HEK293 (cell line): ENCODE results near the gene PDIA6.
"Not testable (repeated sequence)": the region's sequence is repeated elsewhere in the genome, so short reads cannot be mapped to it uniquely, and the experiment has no call there.

ENCODE experiments used
- CTCF ChIA-PET: fragments of 350-600 bp; formaldehyde crosslinking; extraction: SDS; loops from one replicate; lab custom pipeline; 2021; ENCODE audit warnings: antibody characterized with exemption; lab: Yijun Ruan, JAX
- POLR2A ChIA-PET: fragments of 300-600 bp; formaldehyde crosslinking; extraction: SDS; loops from one replicate; lab custom pipeline; 2020; ENCODE audit warnings: antibody characterized with exemption, inconsistent platforms; lab: Yijun Ruan, JAX
- H3K27ac ChIP-seq: fragments of 200-500 bp; sonication (Bioruptor generic); 2 replicates; pipeline ENCODE4 v1.5.1; 2014; ENCODE audit warnings: low read depth, low read length, control low read depth, inconsistent platforms; ENCODE audit errors: extremely low read depth
- H3K36me3 ChIP-seq, 2 experiments: fragments of 200-500 bp in 1 of 2; sonication (Bioruptor generic) in 1 of 2; 1 replicate in 1 of 2; 2 replicates in 1 of 2; pipeline ENCODE4 v1.5.1; 2014 to 2017; ENCODE audit warnings: inconsistent platforms in 2 of 2, low read length in 2 of 2; ENCODE audit not compliant: control insufficient read depth in 2 of 2, insufficient read depth in 1 of 2
- H3K4me1 ChIP-seq: fragments of 200-500 bp; sonication (Bioruptor generic); 2 replicates; pipeline ENCODE4 v1.5.1; 2014; ENCODE audit warnings: mild to moderate bottlenecking, low read length, inconsistent platforms; ENCODE audit not compliant: control insufficient read depth, insufficient read depth
- H3K4me3 ChIP-seq: 2 replicates; pipeline ENCODE4 v1.5.1; 2011; ENCODE audit warnings: low read depth, mild to moderate bottlenecking, control low read depth, low read length, moderate library complexity
- H3K9me3 ChIP-seq: fragments of 200-500 bp; sonication (Bioruptor generic); 2 replicates; pipeline ENCODE4 v1.5.1; 2014; ENCODE audit warnings: low read depth, low read length, inconsistent platforms; ENCODE audit not compliant: control insufficient read depth, insufficient read depth
- KLF16 ChIP-seq: fragments of 450-650 bp; formaldehyde crosslinking; IDR thresholded peaks from 2 replicates; pipeline ENCODE4 v1.5.1; 2017; ENCODE audit warnings: missing biosample characterization, missing genetic modification characterization
- REST ChIP-seq: fragments of 450-650 bp; formaldehyde crosslinking; IDR thresholded peaks from 2 replicates; pipeline ENCODE4 v1.5.1; 2016; ENCODE audit warnings: missing biosample characterization, missing genetic modification characterization
- ZBTB17 ChIP-seq: fragments of 450-650 bp; formaldehyde crosslinking; IDR thresholded peaks from 2 replicates; pipeline ENCODE4 v1.5.1; 2016; ENCODE audit warnings: missing biosample characterization, missing genetic modification characterization
- ZBTB26 ChIP-seq: fragments of 450-650 bp; formaldehyde crosslinking; optimal IDR thresholded peaks from 2 replicates; pipeline ENCODE3; 2016; ENCODE audit warnings: missing biosample characterization, mild to moderate bottlenecking, missing genetic modification characterization
- ZBTB7A ChIP-seq: fragments of 450-650 bp; formaldehyde crosslinking; IDR thresholded peaks from 2 replicates; pipeline ENCODE4 v1.5.1; 2016; ENCODE audit warnings: low read depth, missing biosample characterization, missing genetic modification characterization
- ZFP37 ChIP-seq: fragments of 450-650 bp; formaldehyde crosslinking; IDR thresholded peaks from 2 replicates; pipeline ENCODE4 v1.5.1; 2016; ENCODE audit warnings: missing biosample characterization, missing genetic modification characterization
- ZNF112 ChIP-seq: fragments of 450-650 bp; formaldehyde crosslinking; IDR thresholded peaks from 2 replicates; pipeline ENCODE4 v1.5.0; 2017; ENCODE audit warnings: missing biosample characterization, missing genetic modification characterization
- ZNF157 ChIP-seq: fragments of 450-650 bp; formaldehyde crosslinking; IDR thresholded peaks from 2 replicates; pipeline ENCODE4 v1.5.1; 2016; ENCODE audit warnings: missing biosample characterization, missing genetic modification characterization
- ZNF221 ChIP-seq: fragments of 450-650 bp; formaldehyde crosslinking; IDR thresholded peaks from 2 replicates; pipeline ENCODE4 v1.5.1; 2017; ENCODE audit warnings: missing biosample characterization, missing genetic modification characterization, borderline replicate concordance
- ZNF266 ChIP-seq: fragments of 450-650 bp; formaldehyde crosslinking; IDR thresholded peaks from 2 replicates; pipeline ENCODE4 v1.5.1; 2016; ENCODE audit warnings: missing biosample characterization, missing genetic modification characterization, low read depth
- ZNF354C ChIP-seq: fragments of 450-650 bp; formaldehyde crosslinking; IDR thresholded peaks from 2 replicates; pipeline ENCODE4 v1.5.1; 2016; ENCODE audit warnings: missing biosample characterization, missing genetic modification characterization, low read depth, borderline replicate concordance
- ZNF366 ChIP-seq: fragments of 450-650 bp; formaldehyde crosslinking; conservative IDR thresholded peaks from 2 replicates; pipeline ENCODE4 v1.5.1; 2016; ENCODE audit warnings: missing biosample characterization, missing genetic modification characterization
- ZNF404 ChIP-seq: fragments of 450-650 bp; formaldehyde crosslinking; IDR thresholded peaks from 2 replicates; pipeline ENCODE4 v1.5.1; 2017; ENCODE audit warnings: missing biosample characterization, missing genetic modification characterization
- ZNF433 ChIP-seq: fragments of 450-650 bp; formaldehyde crosslinking; IDR thresholded peaks from 2 replicates; pipeline ENCODE4 v1.5.1; 2016; ENCODE audit warnings: missing biosample characterization, missing genetic modification characterization, low read depth
- ZNF501 ChIP-seq: fragments of 450-650 bp; formaldehyde crosslinking; IDR thresholded peaks from 2 replicates; pipeline ENCODE4 v1.5.1; 2016; ENCODE audit warnings: missing biosample characterization, missing genetic modification characterization
- ZNF510 ChIP-seq: fragments of 450-650 bp; formaldehyde crosslinking; IDR thresholded peaks from 2 replicates; pipeline ENCODE4 v1.5.1; 2018; ENCODE audit warnings: mild to moderate bottlenecking, missing genetic modification characterization, missing biosample characterization; ENCODE audit not compliant: insufficient replicate concordance
- ZNF518A ChIP-seq: fragments of 450-650 bp; formaldehyde crosslinking; conservative IDR thresholded peaks from 2 replicates; pipeline ENCODE4 v1.5.1; 2016; ENCODE audit warnings: low read depth, missing biosample characterization, missing genetic modification characterization
- ZNF555 ChIP-seq: fragments of 450-650 bp; formaldehyde crosslinking; conservative IDR thresholded peaks from 2 replicates; pipeline ENCODE4 v1.5.1; 2017; ENCODE audit warnings: missing biosample characterization, mild to moderate bottlenecking, missing genetic modification characterization, inconsistent platforms
- ZNF580 ChIP-seq: fragments of 450-650 bp; formaldehyde crosslinking; IDR thresholded peaks from 2 replicates; pipeline ENCODE4 v1.5.1; 2016; ENCODE audit warnings: missing biosample characterization, missing genetic modification characterization
- ZNF629 ChIP-seq: fragments of 450-650 bp; formaldehyde crosslinking; IDR thresholded peaks from 2 replicates; pipeline ENCODE4 v1.5.1; 2017; ENCODE audit warnings: missing biosample characterization, missing genetic modification characterization
- ZNF654 ChIP-seq: fragments of 450-650 bp; formaldehyde crosslinking; IDR thresholded peaks from 2 replicates; pipeline ENCODE4 v1.5.1; 2016; ENCODE audit warnings: low read depth, missing biosample characterization, missing genetic modification characterization
- ZNF664 ChIP-seq: fragments of 450-650 bp; formaldehyde crosslinking; IDR thresholded peaks from 2 replicates; pipeline ENCODE4 v1.5.1; 2016; ENCODE audit warnings: missing biosample characterization, missing genetic modification characterization
- ZNF791 ChIP-seq: fragments of 450-650 bp; formaldehyde crosslinking; IDR thresholded peaks from 2 replicates; pipeline ENCODE4 v1.5.1; 2016; ENCODE audit warnings: missing biosample characterization, missing genetic modification characterization
- ZNF830 ChIP-seq: fragments of 450-650 bp; IDR thresholded peaks from 2 replicates; pipeline ENCODE4 v1.5.0; 2018; ENCODE audit warnings: missing biosample characterization, missing genetic modification characterization, low read depth, mild to moderate bottlenecking, moderate library complexity
- ZSCAN23 ChIP-seq: fragments of 450-650 bp; formaldehyde crosslinking; IDR thresholded peaks from 2 replicates; pipeline ENCODE4 v1.5.1; 2016; ENCODE audit warnings: missing biosample characterization, missing genetic modification characterization
- ZXDB ChIP-seq: fragments of 450-650 bp; formaldehyde crosslinking; IDR thresholded peaks from 2 replicates; pipeline ENCODE4 v1.5.1; 2016; ENCODE audit warnings: missing biosample characterization, missing genetic modification characterization

PDIA6 gene

GRCh38 chr2:10818984-10819383 lies 6.4 kb upstream of the PDIA6 start:
- ChIA-PET POLR2A (no interaction called here), CTCF (interaction anchor here (0.7 to 3.4 kb wide), 3 partner anchors 14 to 1109 kb away, joined by 3 to 19 read pairs (median 3); no protein-coding TSS in a partner anchor)
- H3K9me3 ChIP-seq: no peaks in the 10 kb centered on the region
- no peaks in the 10 kb centered on the region for H3K36me3 ChIP-seq
- TF ChIP-seq ZNF555 (tag by site-specific recombination) (no peak), ZBTB7A (tag by site-specific recombination) (no peak), ZXDB (tag by site-specific recombination) (no peak), ZNF366 (tag by site-specific recombination) (no peak), ZNF629 (no peak), ZBTB26 (tag by site-specific recombination) (no peak), ZNF221 (tag by site-specific recombination) (no peak), ZNF112 (tag by site-specific recombination) (no peak), ZNF157 (tag by site-specific recombination) (no peak), ZSCAN23 (no peak), ZNF830 (tag by site-specific recombination) (no peak), KLF16 (no peak), ZBTB17 (tag by site-specific recombination) (no peak)
- no peak overlapping the region for H3K4me3 ChIP-seq
- H3K27ac ChIP-seq: no peak overlapping the region
- no peaks in the 10 kb centered on the region; the same call in 1 of the 2 replicates for H3K4me1 ChIP-seq

- H3K4me3 ChIP-seq, H3K4me1 ChIP-seq: not testable (repeated sequence)
- CTCF ChIA-PET: interaction anchor here (0.5 to 3.4 kb wide), 6 partner anchors 14 to 1110 kb away, joined by 3 to 19 read pairs (median 4); no protein-coding TSS in a partner anchor
- peak; percentile 77 for TF ChIP-seq ZNF555 (tag by site-specific recombination)
- 0 out of 2 replicates have a peak, but pooled peaks have one; percentile 26 for TF ChIP-seq ZNF629
- TF ChIP-seq ZNF354C (tag by site-specific recombination): 0 out of 2 replicates have a peak, but pooled peaks have one; percentile 64
- peak; percentile 62; the same call in 1 of the 2 replicates for TF ChIP-seq ZNF404 (tag by site-specific recombination)
- TF ChIP-seq ZNF501 (tag by site-specific recombination): 0 out of 2 replicates have a peak, but pooled peaks have one; percentile 27
- TF ChIP-seq ZNF433: peak; percentile 57; the same call in 1 of the 2 replicates
- TF ChIP-seq ZNF654 (tag by site-specific recombination): peak; percentile 37
- TF ChIP-seq REST: peak; percentile 65
- TF ChIP-seq ZNF791 (tag by site-specific recombination): 0 out of 2 replicates have a peak, but pooled peaks have one; percentile 14
- TF ChIP-seq ZNF580 (tag by site-specific recombination): 0 out of 2 replicates have a peak, but pooled peaks have one; percentile 12
- 0 out of 2 replicates have a peak, but pooled peaks have one; percentile 60 for TF ChIP-seq ZNF664 (tag by site-specific recombination)
- TF ChIP-seq ZNF510 (tag by site-specific recombination): peak; percentile 43
- peak; percentile 59 for TF ChIP-seq ZNF266 (tag by site-specific recombination)
- peak; percentile 86 for TF ChIP-seq ZNF518A (tag by site-specific recombination)
- 0 out of 2 replicates have a peak, but pooled peaks have one; percentile 30 for TF ChIP-seq ZFP37
Observed at GRCh38 chr2:10818305-10818704, 5.7 kb upstream of the PDIA6 start.

More at GRCh38 chr2:10818305-10818704, 5.7 kb upstream of the PDIA6 start:
- H3K27ac ChIP-seq, H3K9me3 ChIP-seq, H3K36me3 ChIP-seq, POLR2A ChIA-PET: not testable (repeated sequence)
